GM12874 (cell line): ENCODE data around the gene TCP11.

ENCODE experiments used
- CTCF ChIP-seq: IDR thresholded peaks from 2 replicates; pipeline ENCODE4 v1.5.1; 2011; ENCODE audit warnings: low read depth, mild to moderate bottlenecking, control low read depth, low read length, moderate library complexity; ENCODE audit not compliant: insufficient read depth

Gene TCP11

GRCh38 chr6:35177596-35177995 is 36.5 kb upstream of the TCP11 start:
- TF ChIP-seq CTCF, result no peak

- TF ChIP-seq CTCF, result no peak
These were observed 36.0 kb upstream of the TCP11 start for GRCh38 chr6:35177157-35177556.

GRCh38 chr6:35176301-35177024 is 35.3 kb upstream of the TCP11 start:
- TF ChIP-seq CTCF, result no peak

GRCh38 chr6:35174501-35174900 is 33.4 kb upstream of the TCP11 start:
- no peak for TF ChIP-seq CTCF

GRCh38 chr6:35174088-35174434 is 32.9 kb upstream of the TCP11 start:
- no peak for TF ChIP-seq CTCF

GRCh38 chr6:35173427-35174087 is 32.4 kb upstream of the TCP11 start:
- no peak for TF ChIP-seq CTCF

- no peak for TF ChIP-seq CTCF
These were observed 31.9 kb upstream of the TCP11 start for GRCh38 chr6:35173044-35173426.
